NCI-H748 (cell line): ENCODE measurements around the gene ARAP1.

Experiments used
- DNase-seq: peaks from one replicate; lab custom pipeline; 2025; ENCODE audit not compliant: unreplicated experiment; lab: John Stamatoyannopoulos, UW

ARAP1 gene

DNA sequence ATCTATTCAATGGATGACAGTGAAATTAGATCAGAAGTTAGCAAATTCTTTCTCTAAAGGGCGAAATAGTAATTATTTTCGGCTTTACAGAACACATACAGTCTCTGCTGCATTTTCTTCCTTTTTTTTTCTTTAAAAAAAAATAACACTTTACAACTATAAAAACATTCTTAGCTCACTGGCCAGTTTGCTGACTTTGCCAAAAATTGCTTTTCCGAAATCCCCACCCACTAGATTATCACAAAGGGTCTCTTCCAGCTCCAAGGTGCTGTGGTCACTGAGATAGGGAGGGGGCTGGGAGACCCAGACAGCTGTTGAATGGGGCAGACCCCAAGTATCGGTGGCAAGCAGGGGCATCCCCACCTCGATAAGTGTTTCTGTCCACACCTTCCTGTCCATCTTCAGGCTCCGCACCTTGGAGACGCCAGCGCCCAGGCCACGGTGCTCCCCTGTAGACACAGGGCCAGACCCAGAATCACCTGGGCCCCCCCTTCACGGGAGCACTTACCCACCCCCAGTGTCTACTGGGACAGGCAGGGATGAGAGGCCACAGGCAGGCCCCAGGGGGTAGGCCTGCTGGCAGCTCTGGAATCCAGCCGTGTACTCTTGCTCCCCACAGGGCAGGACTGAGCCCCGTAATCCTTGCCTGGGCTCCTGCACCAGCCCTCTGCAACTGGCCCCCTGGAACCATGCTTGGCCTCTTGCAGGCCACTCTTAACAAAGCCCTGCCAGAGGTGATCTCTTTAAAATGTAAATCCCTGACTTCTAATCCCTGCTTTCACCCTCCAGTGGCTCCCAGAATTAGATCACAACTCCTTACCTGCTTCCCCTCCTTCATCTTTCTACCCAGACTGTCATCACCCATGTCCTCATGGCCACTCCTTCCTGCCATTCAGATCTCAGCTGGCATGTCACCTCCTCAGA, 46.5 kb downstream of the ARAP1 start:
- DNase-seq = no peak

DNA sequence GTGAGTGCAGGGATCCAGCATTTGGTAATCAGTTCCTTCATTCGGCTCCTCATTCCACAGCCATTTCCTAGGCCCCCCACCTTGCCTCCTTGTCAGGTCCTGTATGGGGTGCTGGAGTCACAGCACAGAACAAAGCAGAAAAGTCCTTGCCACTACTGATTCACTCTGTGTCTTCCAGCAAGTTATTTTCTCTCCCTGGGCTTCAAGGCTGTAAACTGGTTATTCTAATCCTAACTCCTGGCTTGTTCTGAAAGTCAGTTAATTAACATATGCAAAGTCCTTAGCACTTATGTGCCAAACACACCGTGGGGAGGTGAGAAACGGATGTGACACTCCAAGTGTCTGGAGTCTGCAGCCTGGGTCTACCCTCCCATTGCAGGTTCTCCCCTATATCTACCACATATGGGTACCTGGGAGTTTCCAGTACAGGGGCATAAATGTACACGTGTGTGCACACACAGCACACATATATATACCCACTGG, 47.4 kb downstream of the ARAP1 start:
- no peak for DNase-seq

DNA sequence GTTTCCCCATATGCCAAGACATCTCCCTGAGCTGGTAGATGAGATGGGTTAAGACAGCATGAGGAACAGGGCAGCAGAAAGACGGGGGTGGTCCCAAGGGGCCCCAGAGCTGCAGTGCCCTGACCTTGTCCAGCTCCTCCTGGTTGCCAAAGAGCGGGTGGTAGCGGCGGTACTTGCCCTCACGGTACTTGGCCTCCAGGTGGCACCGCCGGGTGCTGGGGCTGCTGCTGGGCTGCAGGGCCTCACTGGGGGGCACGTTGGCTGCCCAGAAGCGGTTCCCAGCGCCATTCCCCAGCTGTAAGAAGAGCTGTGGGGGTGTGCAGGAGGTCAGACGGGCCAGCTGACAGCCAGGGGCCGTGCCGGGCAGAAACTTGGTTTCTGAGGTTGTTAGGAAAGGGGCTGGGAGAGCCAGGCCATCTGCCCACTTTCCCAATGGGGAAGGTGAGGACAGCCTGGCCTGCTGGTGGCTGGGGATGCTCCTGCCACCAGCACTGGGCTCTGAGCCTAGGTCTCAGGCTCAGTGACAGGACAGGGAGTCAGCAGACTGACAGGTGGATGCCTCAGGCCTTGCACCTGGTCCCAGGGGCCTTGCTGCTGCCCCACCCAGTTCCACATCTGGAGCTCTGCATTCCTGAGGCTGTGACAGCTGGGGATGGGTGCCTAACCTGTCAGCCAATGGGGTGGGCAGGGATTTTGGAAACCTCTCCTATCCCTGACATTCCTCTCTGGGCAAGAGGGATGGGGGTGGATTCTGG, 48.0 kb downstream of the ARAP1 start:
- DNase-seq = no peak

DNA sequence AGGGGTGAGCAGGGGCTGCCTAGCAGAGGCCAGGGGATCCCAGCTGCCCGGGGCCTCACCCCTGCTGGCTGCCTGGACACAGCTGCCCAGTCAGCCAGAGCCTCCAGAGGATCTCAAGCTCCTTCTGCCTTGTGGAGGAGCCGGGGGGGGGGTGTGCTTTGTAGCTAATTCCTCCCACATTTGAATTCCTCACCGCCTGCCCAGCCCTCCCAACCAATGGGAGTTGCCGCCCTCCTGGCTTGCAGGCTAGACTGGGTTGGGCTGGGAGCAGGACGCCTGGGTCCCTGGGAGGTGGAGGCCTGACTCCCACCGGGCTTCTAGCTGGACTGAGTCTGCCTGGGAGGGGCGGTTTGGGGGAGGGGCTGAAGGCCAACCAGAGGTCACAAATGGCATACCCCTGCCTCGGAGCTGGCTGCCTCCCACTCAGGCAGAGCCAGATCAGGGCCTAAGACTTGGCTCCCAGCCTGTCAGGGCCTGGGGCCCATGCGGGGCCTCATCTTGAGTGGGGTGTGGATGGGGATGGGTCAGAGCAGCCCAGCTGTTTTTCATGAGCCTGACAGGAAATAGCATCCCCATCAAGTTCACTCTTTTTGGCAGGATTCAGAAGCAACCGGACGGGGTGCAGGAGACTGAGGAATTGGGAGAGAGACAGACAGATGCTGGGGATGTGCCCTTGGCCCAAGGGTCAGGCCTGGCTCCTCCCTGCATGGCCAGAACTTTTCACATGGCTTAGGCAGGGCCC, 48.8 kb downstream of the ARAP1 start:
- DNase-seq = no peak

DNA sequence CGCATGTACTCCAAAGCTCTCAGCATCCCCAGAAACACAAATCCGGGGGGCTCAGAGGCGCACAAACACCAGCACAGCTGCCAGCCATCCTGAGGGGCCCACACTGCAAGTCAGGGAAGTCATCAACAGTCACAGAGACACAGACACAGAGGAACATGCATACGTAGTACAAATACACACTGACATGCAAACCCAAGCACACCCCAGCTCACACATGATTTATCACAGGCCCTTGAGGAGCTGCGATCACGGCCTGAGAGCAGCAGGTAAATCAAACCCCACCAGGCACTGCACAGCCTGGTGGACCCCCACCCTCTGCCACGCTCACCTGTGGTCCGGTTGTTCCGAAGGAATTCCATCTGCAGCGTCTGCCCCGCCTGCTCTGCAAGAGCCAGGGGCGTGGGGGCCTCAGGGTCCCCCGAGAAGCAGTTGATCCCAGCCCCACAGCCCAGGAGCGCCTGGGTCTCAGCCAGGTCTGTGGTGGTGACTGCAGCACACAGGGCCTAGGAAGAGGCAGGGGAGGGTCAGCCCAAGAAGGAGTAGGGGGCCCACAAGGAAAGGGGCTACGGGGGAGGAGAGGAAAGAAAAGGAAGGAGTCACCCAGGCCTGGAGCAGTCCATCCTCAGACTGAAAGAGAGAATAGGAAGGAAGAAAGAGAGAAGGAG, 49.5 kb downstream of the ARAP1 start:
- DNase-seq = no peak

DNA sequence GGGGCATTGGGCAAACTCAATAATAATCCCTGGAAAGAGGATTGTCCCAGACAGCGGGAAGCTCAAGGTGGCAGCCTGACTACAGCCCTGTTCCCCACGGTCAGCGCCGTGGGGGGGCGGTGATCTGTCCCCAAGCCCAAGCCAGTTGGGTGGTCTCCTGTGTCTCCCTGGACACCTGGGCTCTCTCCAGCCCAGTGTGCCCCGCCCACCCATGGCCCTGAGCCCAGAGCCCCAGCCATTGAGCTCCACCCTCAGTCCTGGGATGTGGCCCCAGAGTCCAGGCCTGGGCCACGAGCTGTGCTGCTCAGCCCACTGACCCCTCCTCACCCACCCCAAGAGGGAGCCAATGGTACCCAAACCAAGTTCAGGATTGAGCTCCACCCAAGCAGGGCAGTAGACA, 50.1 kb downstream of the ARAP1 start:
- no peak for DNase-seq

DNA sequence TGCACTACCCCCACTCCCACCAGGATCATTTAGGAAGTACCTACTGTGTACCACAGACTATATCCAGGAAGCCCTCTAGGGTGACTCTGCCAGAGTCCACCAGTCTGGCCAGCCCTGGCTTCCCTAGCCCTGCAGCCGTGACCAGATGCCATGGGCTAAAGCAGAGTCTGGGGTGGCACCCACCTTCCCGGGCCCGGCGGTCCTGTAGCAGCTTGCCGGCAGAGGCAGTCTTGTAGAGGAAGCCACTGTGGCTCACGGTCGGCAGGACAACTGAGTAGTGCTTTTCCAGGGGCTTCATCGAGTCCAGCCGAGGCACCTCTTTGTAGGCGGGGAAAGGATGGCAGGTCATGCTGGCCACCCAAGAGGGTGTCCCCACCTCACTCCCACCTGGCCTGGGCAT, 50.7 kb downstream of the ARAP1 start:
- no peak for DNase-seq

DNA sequence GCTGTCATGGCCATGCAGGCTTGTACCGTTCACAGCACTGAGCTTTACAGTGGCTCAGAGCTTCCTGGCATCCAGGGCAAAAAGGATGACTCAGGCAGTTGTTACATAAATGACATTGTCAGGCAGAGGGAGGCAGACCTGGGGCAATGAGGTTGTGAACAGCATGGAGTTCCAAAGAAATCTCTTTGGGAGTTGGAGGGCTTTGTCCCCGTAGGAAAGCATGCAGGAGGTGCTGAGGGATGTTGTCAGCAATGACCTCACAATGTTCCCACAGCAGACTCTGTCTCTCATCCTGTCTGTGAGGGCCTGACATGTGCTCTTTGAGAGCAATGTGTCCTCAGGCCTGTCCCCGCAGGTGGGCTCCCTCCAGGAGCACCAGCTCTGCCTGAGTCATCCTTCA, 52.1 kb downstream of the ARAP1 start:
- DNase-seq = no peak

DNA sequence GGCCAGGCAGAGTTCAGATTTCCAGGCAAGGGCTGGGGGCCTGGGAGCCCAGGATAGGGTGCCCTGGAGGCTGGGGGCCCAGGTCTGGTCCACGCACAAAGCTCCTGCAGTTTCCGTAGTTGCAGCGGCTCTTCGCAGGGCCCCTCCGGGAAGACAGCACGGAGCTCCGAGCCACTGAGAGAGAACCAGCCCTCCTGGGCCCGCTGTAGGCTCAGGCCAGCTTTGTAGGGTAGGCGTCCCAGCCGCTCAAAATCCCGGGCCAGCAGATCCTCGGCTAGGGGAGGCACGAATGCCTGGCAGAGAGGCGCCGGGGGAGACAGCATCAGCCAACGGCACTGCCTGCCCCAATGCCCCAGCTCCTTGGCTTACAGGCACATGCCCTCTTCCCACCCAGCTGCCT, 54.4 kb downstream of the ARAP1 start:
- DNase-seq = no peak

DNA sequence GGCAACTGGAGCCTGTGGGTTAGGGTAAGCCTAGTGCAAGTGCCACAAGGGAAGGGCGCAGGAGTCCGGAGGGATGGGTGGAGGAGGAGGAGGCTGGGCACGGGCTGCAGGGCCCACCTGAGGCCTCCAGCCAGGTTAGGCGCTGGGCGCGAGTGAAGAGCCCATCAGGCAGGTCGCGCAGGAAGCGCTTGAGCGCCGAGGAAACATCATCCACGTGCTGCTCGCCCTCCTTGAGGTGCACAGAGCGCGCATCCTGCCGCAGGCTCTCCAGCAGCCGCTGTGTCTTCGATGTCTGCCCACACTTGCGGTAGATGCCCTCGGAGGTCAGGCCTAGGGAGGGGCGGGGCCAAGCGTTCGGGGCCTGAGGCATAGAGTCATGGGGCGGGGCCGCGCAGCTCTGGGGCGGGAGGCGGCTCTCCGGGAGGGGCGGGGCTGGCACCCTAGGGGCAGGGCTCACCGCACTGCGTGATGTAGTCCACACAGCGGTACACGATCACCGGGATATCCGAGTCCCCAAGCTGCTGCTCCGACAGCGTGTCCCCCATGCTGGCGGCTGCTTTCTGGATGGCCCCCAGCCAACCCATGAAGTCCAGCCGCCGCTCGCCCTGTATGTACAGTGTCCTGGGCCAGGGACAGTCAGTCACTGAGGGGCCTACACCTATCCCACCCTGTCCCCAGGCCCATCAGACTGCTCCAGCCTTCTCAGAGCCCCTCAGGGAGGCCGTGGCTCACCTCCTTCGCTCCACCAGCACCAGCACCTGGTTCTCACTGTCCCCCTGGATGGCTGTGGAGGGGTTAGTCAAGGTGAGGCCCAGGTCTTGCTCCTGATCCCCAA, 55.1 kb downstream of the ARAP1 start:
- DNase-seq = no peak

DNA sequence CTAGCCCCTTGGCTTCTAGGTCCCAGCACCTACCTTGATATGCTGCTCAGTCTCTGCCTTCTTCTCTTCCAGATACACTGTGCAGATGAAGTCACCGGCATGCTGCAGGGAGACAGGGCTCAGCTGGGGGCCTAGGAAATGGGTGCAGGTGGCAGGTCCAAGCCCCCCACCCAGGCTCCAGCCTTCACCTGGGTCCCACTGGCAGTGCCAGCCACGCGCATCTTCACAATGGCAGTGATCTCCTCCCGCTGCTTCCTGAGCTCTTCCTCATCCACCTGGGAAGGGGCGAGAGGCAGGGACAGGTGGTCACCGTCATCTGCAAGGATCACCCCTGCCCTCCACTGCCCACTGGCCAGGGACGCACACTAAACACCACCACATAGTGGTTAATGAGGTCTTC, 56.9 kb downstream of the ARAP1 start:
- DNase-seq = no peak

DNA sequence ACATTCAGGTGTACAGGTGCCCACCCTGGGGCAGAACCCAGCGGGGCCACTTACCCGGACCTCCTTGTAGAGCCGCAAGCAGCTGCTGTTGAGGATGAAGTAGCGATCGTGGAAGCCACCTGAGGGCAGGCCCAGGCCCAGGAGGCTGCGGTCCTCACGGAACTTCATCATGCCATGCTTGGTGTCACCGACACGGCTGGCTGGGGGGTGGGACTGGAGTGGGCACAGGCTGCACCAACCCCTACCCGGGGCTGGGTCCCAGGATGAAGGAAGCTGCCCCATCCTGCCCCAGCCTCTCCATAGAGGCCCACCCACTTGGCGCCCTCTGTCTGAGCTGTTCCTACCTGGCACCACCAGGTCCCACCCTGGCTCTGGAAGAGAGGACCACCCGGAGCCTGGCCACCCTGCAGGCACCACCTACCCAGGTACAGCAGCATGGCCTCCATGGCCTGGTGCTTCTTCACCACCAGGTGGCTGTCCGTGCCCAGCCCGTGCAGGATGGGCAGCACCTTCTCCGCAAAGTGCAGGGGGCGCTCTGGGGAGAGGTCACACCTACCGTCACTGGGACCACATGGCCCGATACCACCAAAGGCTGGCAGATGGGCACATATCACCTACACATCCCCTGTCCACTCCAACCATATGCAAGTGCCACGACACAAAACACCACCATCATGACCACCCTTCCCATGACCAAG, 58.8 kb downstream of the ARAP1 start:
- DNase-seq = no peak

DNA sequence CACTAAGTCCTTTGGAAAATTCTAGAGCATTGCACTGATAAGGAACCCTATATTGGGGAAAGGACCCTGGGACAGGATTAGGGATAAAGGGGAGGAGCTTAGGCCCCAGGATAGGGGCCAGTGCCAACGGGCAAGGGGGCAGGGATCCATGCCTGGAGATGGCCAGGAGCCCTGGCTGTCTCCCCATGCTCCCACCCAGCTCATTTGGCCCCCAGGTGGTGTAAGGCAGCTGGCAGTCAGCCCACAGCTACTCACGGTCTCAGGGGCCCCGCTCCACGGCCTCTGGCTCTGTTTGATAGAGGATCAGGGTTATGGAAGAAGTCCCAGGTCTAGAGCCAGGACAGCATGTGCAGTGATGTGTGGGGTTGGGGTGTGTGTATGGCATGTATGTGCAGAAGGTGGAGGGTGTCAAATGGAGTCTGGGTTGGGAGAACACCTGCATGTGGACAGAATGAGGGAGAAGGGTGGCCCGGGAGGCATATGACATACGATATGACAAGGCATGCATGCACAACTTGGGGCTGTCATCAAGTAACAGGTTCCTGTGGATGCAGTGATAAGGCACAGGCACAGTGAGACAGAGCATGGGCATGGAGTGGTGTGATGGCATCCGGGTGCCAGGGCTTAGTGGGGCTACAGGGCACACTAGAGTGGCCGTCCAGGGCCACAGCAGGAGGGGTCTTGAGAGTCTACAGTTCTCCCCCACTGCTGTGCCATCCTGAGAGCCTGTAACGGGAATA, 59.5 kb downstream of the ARAP1 start:
- DNase-seq = no peak

DNA sequence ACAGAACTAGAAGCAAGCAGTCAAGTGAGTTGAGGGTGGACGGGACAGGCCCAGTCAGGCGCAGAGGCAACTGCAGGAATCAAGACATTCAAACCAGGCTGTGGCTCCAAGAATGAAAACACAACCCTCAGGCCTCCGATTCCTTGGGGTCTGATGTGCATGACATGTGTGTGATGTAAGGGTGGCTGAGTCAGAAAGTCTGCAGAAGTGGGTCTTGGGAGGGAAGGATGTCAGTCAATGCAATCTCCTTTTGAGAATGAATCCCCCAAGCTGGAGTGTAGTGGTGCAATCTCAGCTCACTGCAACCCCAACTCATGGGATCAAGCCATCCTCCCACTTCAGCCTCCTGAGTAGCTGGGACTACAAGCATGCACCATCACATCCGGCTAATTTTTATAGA, 62.0 kb downstream of the ARAP1 start:
- no peak for DNase-seq

DNA sequence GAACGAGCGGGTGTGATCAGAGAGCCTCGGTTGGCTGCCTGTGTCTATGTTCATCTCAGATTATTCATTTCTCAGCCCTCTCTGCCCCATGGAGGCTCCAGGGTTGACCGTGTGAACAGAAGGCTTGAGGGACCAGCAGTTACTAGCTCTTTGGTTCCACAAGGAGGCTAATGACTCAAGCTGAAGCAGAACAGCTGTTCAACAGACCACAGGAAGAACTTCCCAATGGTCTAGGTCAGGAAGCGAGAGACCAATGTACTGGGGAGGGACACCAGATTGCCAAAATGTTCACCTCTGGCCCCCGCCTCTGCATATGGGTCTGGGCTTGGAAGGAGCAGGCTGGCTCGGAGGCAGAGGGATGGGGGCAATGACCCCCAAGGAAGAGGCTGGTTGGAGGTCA, 63.3 kb downstream of the ARAP1 start:
- DNase-seq = no peak

DNA sequence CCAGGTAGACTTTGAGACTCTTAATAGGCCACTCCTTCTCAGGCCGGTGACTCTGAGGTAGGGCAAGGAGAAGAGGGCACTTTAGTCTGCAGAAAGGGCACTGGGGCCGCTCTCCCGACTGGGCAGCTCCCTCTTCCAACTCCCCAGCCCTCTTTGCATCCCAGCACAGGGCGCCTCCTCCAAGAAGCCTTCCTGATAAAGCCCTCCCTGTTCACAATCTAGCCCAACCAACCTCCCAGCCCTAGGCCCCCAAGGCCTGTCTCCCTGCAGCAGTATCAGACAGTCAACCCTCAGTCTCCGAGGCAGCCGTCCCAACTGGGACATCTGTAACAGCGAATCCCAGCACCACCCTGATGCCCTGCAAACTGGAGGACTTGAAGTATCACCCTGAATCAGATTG, 63.7 kb downstream of the ARAP1 start:
- DNase-seq = no peak

DNA sequence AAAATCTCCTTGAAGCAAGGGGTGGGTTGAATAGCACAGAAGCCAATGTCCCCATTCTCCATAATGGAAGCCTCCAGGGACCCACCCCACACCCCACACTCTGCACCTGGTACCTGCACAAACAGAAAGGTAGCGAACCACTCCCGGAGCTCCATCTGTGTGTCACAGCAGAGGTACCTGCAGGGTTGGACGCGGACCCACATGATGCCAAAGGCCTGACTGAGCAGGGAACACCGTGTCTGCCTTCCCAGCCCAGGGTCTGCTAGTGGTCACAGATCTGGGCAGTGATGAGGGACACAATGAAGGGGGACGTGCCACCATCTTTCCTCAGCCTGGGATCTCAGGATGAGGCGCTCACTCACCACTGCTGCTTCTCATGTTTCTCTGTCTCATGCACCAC, 64.9 kb downstream of the ARAP1 start:
- DNase-seq = no peak

DNA sequence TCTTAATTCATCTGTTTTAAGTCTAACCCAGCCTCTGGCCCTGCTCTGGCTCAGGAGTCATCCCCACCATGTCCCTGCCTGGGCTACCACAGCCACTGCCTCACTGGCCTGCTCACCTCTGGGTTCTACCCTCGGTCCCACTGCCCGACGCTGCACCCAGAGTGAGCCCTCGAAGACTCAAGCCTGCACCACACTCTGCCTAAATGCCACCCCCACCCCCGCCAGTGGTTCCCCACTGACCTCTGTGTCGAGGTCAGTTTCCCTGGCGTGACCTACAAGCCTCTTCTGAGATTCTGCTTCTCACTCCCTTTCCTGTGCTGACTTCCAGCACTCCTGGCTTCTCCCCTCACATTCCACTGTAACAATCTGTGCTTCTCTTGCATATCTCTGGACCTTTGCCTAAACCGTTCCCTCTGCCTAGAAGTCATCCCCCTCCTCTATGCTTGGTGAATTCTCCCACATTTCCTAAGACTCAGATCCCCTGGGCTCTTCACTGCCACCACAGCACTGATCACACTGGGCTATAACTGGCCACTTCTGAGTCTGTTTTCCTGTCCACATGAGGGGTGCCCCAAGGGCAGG, 65.5 kb downstream of the ARAP1 start:
- no peak for DNase-seq
